Spinal cord (tissue), 10 donors: ENCODE results near the gene METTL15. TPM values are rescaled to one million over a fixed set of nuclear protein-coding genes. Genes with fewer than 3 reads are reported as not detected.
"Not testable (repeated sequence)": the region's sequence is repeated elsewhere in the genome, so short reads cannot be mapped to it uniquely, and the experiment has no call there.

Source experiments
- DNase-seq, 6 donors: peaks; one replicate each; pipeline versions ENCODE4 v3.0.0 to v3.0.0-alpha.2; 2013 to 2015; ENCODE audit warnings: low spot score in 6 of 6, low read depth in 4 of 6
- H3K27ac ChIP-seq: one replicate; pipeline ENCODE4 v1.5.1; 2013; ENCODE audit warnings: low read depth, low read length, control low read depth
- H3K27me3 ChIP-seq: one replicate; pipeline ENCODE4 v1.6.1; 2013; ENCODE audit warnings: low read length; ENCODE audit not compliant: control insufficient read depth, insufficient read depth
- H3K36me3 ChIP-seq: one replicate; pipeline ENCODE4 v1.6.1; 2013; ENCODE audit warnings: low read length; ENCODE audit not compliant: control insufficient read depth, insufficient read depth
- H3K4me1 ChIP-seq: one replicate; pipeline ENCODE4 v1.6.1; 2013; ENCODE audit warnings: low read length; ENCODE audit not compliant: control insufficient read depth, insufficient read depth
- H3K4me3 ChIP-seq: one replicate; pipeline ENCODE4 v1.5.1; 2013; ENCODE audit warnings: low read depth, low read length, control low read depth
- H3K9me3 ChIP-seq: one replicate; pipeline ENCODE4 v1.6.1; 2013; ENCODE audit warnings: low read length; ENCODE audit not compliant: control insufficient read depth, insufficient read depth
- WGBS: methylation state at CpG from one replicate; pipeline ENCODE4 v1.1.5; 2013; ENCODE audit warnings: missing lambda C conversion rate; ENCODE audit not compliant: insufficient coverage; 5-methylcytosine and 5-hydroxymethylcytosine counted together
- polyA plus RNA-seq, 2 donors: library from polyadenylated mRNA; unstranded; fragments of 120-200 nt; gene quantifications; one replicate each; pipeline ENCODE4 v1.2.1, GENCODE V29; 2013; ENCODE audit not compliant: insufficient read length in 2 of 2
- total RNA-seq, 2 donors: library from RNA; depleted of rRNA in 1 of 2; stranded (reverse); fragments of 120-200 nt in 1 of 2; fragments of >200 nt in 1 of 2; gene quantifications; one replicate each; pipeline versions ENCODE4 v1.2.3 to v1.2.4, GENCODE V29; 2013 to 2014
- donor health status: healthy.

Gene METTL15
- total and polyA plus RNA-seq, 4 donors = 9.8 to 29.7 (median 13.7) TPM

DNA sequence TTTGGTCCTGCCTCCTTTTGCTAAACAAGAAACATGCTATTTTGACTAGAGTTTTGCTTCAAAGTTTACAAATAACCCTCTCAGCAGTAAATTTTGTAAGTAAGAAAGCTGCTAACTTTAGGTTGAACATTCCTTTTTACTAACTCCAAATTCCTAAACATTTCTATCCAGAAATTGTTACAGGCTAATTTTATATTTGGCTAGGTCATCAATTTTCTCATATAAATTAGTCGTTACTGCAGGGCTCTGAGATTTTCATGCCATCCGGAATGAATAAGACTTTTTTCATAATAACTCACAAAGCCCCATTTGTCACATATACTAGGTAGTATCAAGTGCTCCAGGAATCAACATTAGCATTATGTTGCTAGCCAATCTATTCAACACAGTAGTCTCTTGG, 143.1 kb downstream of the METTL15 start:
- Histone ChIP-seq H3K36me3 (no peaks in the 10 kb centered on the region), H3K4me1 (no peaks in the 10 kb centered on the region), H3K9me3 (peaks cover 5% of the 10 kb centered on the region), H3K4me3 (no peak overlapping the region), H3K27ac (no peak overlapping the region), H3K27me3 (no peaks in the 10 kb centered on the region)
- DNase-seq = no peak
- WGBS = 80% methylated on average over 1 of the region's 2 CpGs

DNA sequence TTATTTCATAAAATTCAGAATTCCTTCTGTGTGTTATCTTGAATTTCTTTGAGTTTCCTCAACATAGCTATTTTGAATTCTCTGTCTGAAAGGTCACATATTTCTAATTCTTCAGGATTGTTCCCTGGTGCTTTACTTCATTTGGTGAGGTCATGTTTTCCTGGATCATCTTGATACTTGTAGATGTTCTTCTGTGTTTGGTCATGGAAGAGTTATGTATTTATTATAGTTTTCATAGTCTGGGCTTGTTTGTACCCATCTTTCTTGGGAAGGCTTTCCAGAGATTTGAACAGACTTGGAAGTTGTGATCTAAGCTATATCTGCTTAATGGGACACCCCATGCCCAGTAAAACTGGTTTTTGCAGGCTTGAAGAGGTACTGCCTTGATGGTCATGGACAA, 149.6 kb downstream of the METTL15 start:
- no peak overlapping the region for H3K27ac ChIP-seq
- no peaks in the 10 kb centered on the region for H3K4me1 ChIP-seq
- H3K9me3 ChIP-seq = peaks cover 5% of the 10 kb centered on the region
- no peaks in the 10 kb centered on the region for H3K27me3 ChIP-seq
- no peak overlapping the region for H3K4me3 ChIP-seq
- no peaks in the 10 kb centered on the region for H3K36me3 ChIP-seq
- DNase-seq = no peak

DNA sequence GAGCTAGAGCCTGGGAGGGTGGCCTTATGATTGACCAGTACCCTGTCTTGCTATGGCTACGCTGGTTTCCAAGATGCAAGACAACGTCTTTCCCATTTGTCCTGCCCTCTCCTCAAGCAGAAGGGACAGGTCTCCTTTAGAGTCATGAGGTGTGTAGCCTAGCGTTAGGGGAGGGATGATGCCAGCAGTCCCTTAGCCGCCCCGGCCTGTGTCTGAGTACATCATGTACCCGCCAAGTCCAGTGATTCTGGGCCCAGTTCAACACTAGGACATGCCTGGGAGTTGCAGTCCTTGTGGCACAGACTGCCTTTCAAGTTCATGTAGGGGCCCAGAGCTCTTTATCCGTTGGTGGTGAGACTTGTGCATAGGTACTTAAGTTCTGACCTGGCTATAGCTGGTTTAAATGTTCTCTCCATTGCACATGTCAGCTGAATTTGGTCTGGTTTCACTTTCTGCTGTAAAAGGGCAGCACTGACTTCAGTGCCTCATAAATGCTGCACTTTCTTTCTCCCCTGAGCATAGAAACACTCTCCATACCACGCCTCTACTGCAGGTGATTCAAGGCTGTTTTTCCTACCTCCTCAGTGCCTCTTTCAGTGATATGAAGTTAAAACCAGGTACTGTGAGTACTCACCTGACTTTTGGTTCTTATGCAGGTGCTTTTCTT, 151.1 kb downstream of the METTL15 start:
- no peak overlapping the region for H3K27ac ChIP-seq
- no peaks in the 10 kb centered on the region for H3K4me1 ChIP-seq
- DNase-seq = no peak
- H3K27me3 ChIP-seq = no peaks in the 10 kb centered on the region
- no peak overlapping the region for H3K4me3 ChIP-seq
- no peaks in the 10 kb centered on the region for H3K36me3 ChIP-seq
- 94% methylated on average over 5 of the region's 8 CpGs for WGBS
- H3K9me3 ChIP-seq = peaks cover 5% of the 10 kb centered on the region

DNA sequence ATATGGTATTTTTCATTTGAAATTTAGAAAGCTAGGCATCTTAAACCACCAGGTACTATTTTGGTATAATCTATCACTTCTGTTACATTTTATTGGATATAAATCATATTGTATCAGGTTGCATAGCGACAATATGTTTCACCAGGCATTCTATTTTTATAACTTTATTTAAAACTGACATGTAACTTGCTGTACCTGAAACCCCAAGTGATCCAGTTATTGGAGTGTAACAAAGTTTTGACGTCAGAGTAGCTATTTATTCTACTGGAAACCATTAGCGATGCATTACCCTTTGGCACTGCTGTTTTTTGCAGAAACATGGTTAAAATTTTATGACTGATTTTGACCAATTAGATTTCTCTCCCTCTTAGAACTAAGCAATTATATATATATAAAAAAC, 160.7 kb downstream of the METTL15 start:
- H3K27ac ChIP-seq = no peak overlapping the region
- H3K36me3 ChIP-seq = no peaks in the 10 kb centered on the region
- H3K4me3 ChIP-seq = no peak overlapping the region
- no CpG with 5 or more reads among the region's 3 CpGs for WGBS
- no peaks in the 10 kb centered on the region for H3K9me3 ChIP-seq
- H3K27me3 ChIP-seq = no peaks in the 10 kb centered on the region
- no peak for DNase-seq
- H3K4me1 ChIP-seq = no peaks in the 10 kb centered on the region

DNA sequence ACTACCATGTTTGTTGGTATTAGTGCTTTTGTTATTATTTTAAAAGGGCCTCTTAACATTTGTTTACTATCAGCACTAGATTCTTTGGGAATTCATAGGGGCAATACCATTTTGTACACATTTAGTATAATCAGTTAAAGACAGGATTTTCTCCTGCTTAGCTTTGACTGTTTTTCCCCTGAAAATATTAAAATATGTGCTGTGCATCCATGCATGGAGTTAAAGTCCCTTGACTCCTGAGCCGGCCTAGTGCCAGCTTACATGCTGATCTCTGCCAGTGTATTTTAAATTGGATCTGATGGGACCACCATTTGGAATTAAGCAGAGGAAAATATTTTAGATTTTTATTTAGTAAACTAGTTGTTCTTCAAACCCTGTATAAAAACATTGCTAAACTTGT, 161.4 kb downstream of the METTL15 start:
- H3K9me3 ChIP-seq = no peaks in the 10 kb centered on the region
- no peak overlapping the region for H3K27ac ChIP-seq
- WGBS = no CpG with 5 or more reads among the region's 1 CpG
- H3K4me1 ChIP-seq = no peaks in the 10 kb centered on the region
- no peaks in the 10 kb centered on the region for H3K27me3 ChIP-seq
- peak in 1 of 6 donors; percentile 5 for DNase-seq
- no peaks in the 10 kb centered on the region for H3K36me3 ChIP-seq
- no peak overlapping the region for H3K4me3 ChIP-seq

DNA sequence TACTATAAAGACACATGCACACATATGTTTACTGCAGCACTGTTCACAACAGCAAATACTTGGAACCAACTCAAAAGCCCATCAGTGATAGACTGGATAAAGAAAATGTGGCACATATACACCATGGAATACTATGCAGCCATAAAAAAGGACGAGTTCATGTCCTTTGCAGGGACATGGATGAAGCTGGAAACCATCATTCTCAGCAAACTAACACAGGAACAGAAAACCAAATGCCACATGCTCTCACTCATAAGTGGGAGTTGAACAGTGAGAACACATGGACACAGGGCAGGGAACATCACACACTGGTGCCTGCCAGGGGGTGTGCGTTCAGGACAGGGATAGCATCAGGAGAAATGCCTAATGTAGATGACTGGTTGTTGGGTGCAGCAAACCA, 164.1 kb downstream of the METTL15 start:
- not testable (repeated sequence) for H3K4me3 ChIP-seq, H3K9me3 ChIP-seq, H3K27me3 ChIP-seq, H3K36me3 ChIP-seq, DNase-seq, H3K27ac ChIP-seq, H3K4me1 ChIP-seq
- WGBS = no CpG with 5 or more reads among the region's 2 CpGs

DNA sequence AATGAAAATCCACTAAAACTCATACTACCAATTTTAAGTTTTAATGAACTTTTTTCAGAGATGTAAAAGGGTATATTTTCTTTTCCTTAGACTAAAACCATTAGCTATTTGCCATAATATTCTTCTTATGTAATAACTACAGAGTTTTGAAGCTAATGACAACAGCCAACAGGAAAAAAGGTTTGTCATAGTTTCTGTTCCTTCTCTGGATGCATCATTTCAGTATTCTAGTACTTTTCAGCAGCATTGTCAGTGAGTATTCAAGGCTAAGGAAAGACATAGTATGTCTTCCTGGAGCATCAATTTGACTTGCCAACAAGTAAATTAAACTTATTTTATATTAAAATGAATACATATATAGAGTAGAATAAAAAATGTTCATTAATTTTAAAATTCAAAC, 166.0 kb downstream of the METTL15 start:
- DNase-seq = no peak
- Histone ChIP-seq H3K27ac (no peak overlapping the region), H3K4me3 (no peak overlapping the region), H3K36me3 (no peaks in the 10 kb centered on the region), H3K27me3 (no peaks in the 10 kb centered on the region), H3K9me3 (no peaks in the 10 kb centered on the region), H3K4me1 (no peaks in the 10 kb centered on the region)

DNA sequence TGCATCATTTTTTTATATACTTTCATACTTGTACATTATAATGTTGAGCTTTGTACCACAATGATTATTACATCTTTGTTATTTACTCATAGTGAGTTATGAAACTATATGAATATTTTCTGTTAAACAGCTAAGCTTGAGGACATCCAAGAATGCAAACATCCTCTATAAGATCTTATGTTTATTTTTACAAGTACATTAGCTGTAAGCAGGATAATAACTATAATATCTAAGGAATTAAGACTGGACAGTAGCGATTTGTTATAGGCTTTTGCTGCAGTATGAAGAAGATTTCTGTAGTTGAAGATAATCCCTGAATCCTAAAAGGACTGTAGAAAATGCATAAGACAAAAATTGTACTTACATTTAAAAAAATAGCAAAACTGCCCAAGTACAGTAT, 176.0 kb downstream of the METTL15 start:
- no peak for DNase-seq
- WGBS = no CpG with 5 or more reads among the region's 1 CpG
- no peaks in the 10 kb centered on the region for H3K9me3 ChIP-seq
- no peaks in the 10 kb centered on the region for H3K4me1 ChIP-seq
- H3K27ac ChIP-seq = no peak overlapping the region
- H3K27me3 ChIP-seq = no peaks in the 10 kb centered on the region
- H3K36me3 ChIP-seq = no peaks in the 10 kb centered on the region
- no peak overlapping the region for H3K4me3 ChIP-seq

DNA sequence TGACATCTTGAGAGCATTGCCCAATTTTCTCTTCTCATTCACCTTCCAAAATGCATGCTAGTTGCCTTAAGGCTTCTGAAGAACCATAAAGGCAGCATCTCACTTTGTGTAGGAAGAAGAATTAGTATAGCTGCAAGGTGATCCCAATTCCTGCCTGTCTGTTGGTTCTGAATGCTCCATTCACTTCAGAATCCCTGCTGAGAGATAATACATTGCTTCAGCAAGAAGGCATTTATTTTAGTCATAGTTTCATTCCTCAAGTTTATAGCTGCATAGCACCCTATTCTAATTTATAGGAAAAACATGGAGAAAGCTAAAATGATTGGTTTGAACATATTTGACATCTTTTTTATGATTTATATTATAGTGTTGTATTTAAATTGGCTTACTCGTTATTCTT, 181.3 kb downstream of the METTL15 start:
- Histone ChIP-seq H3K9me3 (no peaks in the 10 kb centered on the region), H3K36me3 (no peaks in the 10 kb centered on the region), H3K4me3 (no peak overlapping the region), H3K27ac (no peak overlapping the region), H3K27me3 (no peaks in the 10 kb centered on the region), H3K4me1 (no peaks in the 10 kb centered on the region)
- WGBS = no CpG with 5 or more reads among the region's 1 CpG
- no peak for DNase-seq

DNA sequence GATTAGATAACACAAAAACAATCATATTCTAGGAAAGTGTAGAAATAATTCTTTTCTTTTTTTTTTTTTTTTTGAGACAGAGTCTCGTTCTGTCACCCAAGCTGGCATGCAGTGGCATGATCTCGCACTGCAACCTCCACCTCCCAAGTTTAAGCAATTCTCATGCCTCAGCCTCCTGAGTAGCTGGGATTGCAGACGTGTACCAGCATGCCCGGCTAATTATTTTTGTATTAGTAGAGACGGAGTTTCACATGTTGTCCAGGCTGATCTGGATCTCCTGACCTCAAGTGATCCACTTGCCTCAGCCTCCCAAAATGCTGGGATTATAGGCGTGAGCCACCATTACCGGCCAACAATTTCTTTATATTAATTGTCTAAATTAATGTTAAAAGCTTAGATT, 182.8 kb downstream of the METTL15 start:
- not testable (repeated sequence) for H3K4me3 ChIP-seq, H3K4me1 ChIP-seq, H3K9me3 ChIP-seq, H3K27me3 ChIP-seq, H3K36me3 ChIP-seq, H3K27ac ChIP-seq, DNase-seq
- WGBS = no CpG with 5 or more reads among the region's 7 CpGs
